ENCODE data around the gene C1QTNF7. TPM values are rescaled to one million over a fixed set of nuclear protein-coding genes. Genes with fewer than 3 reads are reported as not detected.

Gene C1QTNF7
- polyA plus RNA-seq, 1 of the 3 experiments (the other 2 are of a cell fraction), result not detected

DNA sequence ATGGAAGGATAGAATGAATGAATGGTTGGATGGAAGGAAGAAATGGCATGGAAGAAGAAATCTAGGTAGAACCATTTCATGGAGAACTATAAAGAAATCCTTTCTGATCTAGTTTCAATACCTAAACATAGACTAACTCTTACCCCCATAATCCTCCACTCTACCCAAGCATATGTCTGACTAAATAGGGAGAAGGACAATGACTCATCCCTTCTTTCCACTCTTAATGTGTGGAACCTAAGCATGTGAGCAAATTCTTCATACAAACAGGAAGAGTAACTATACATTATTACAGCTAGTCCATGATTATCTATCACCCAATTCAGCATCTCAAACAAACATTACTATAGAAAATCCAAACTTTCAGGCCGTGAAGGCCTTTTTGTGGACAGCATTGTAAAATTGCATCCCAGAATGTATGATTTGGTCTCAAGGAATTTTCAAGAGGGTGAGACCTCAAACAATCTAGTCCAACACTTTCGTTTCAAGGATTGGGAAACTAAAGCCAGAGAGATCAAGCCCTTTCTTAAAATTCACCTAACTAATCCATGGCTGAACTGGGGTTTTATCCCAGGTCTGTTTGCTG lies 11.2 kb downstream of the C1QTNF7 start:
- Histone ChIP-seq H3K9me2 (no peaks in the 10 kb centered on the region), H3K27ac (ENCODE audit: low read depth in 2 of 2, low read length in 1 of 2) (no peak overlapping the region), H4K20me1 (ENCODE audit: insufficient read depth) (no peaks in the 10 kb centered on the region), H3K27me3 (ENCODE audit: insufficient read depth) (no peaks in the 10 kb centered on the region), H3K9me3 (no peaks in the 10 kb centered on the region), H3K4me3 (ENCODE audit: low read depth in 2 of 2, low read length in 1 of 2) (no peak overlapping the region), H3K36me3 (replicated peaks in 1 of 2; ENCODE audit: control insufficient read depth in 1 of 2, insufficient read depth in 2 of 2, low read length in 1 of 2) (no peaks in the 10 kb centered on the region), H2AFZ (ENCODE audit: low read depth) (no peak overlapping the region), H3K4me2 (no peak overlapping the region), H3K9ac (no peak overlapping the region), H3K79me2 (ENCODE audit: insufficient read depth) (no peaks in the 10 kb centered on the region), H3F3A (replicated peaks; ENCODE audit: insufficient read depth) (no peaks in the 10 kb centered on the region), H3K4me1 (ENCODE audit: control insufficient read depth in 1 of 2, insufficient read depth in 2 of 2, low read depth in 1 of 2, low read length in 1 of 2) (peaks cover 8 to 19% of the 10 kb centered on the region in 2 experiments; a peak in 3 of 4 replicates)
- 59% methylated on average over 2 of the region's 2 CpGs for WGBS (ENCODE audit: low lambda C conversion rate)
- DNase-seq, result no peak
- TF ChIP-seq, protein P1, sequence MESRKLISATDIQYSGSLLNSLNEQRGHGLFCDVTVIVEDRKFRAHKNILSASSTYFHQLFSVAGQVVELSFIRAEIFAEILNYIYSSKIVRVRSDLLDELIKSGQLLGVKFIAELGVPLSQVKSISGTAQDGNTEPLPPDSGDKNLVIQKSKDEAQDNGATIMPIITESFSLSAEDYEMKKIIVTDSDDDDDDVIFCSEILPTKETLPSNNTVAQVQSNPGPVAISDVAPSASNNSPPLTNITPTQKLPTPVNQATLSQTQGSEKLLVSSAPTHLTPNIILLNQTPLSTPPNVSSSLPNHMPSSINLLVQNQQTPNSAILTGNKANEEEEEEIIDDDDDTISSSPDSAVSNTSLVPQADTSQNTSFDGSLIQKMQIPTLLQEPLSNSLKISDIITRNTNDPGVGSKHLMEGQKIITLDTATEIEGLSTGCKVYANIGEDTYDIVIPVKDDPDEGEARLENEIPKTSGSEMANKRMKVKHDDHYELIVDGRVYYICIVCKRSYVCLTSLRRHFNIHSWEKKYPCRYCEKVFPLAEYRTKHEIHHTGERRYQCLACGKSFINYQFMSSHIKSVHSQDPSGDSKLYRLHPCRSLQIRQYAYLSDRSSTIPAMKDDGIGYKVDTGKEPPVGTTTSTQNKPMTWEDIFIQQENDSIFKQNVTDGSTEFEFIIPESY (IDR thresholded peaks at IDR 0.05; ENCODE audit: borderline replicate concordance, low read depth), result no peak
- TF ChIP-seq, protein P2, sequence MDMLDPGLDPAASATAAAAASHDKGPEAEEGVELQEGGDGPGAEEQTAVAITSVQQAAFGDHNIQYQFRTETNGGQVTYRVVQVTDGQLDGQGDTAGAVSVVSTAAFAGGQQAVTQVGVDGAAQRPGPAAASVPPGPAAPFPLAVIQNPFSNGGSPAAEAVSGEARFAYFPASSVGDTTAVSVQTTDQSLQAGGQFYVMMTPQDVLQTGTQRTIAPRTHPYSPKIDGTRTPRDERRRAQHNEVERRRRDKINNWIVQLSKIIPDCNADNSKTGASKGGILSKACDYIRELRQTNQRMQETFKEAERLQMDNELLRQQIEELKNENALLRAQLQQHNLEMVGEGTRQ (IDR thresholded peaks at IDR 0.05; ENCODE audit: borderline replicate concordance, low read depth, low read length), result no peak
- TF ChIP-seq MEF2A (IDR thresholded peaks at IDR 0.05; ENCODE audit: borderline replicate concordance, low read depth), result no peak
- TF ChIP-seq FOSL2 (IDR thresholded peaks at IDR 0.05; ENCODE audit: borderline replicate concordance, low read depth), result peak; percentile 15; the same call in 1 of the 2 replicates
- CTCF ChIA-PET, result no interaction called here
- POLR2A ChIA-PET, result no interaction called here

DNA sequence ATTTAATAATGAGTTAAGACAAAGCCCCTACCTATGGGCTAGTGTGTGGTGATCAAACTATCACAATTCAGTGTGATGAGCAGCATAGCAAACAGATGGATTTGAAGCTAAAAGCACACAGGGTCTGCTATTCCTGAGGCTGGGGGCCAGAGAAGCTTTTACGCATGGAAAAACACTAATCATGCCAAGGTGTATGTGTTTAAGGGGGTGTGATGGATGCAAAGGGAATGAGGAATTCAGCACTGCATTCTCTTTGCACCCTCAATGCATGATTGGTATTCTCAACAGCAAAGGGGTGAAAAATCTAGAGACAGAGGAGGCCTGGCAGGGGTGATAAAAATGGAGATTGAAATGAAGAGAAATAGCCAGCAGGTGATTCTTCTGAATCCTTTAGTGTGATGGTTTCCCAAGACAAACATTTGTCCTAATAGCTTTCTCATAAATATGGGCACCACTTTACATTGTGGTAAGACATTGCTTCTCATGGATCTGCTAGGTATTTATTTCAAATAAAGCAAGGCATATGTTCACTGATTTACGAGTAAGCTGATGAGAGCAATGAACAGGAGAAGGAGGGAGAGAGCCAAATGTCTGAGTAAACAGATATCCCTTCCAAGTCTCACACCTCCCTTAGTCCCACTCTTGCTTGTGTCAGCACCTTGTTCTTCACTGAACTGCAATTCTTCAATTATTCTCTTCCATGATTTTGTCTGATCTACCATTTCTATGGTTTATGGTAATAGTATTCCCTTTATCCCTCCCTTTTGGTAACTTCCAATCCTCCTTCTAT lies 15.7 kb downstream of the C1QTNF7 start:
- no peaks in the 10 kb centered on the region for H3K36me3 ChIP-seq (replicated peaks in 1 of 2; ENCODE audit: control insufficient read depth in 1 of 2, insufficient read depth in 2 of 2, low read length in 1 of 2)
- no peak for DNase-seq
- no peaks in the 10 kb centered on the region for H3K9me3 ChIP-seq
- no peak overlapping the region for H3K9ac ChIP-seq
- WGBS (ENCODE audit: low lambda C conversion rate), result 65% methylated on average over 2 of the region's 2 CpGs
- H4K20me1 ChIP-seq (ENCODE audit: insufficient read depth), result no peaks in the 10 kb centered on the region
- H3K4me3 ChIP-seq (ENCODE audit: low read depth in 2 of 2, low read length in 1 of 2), result no peak overlapping the region
- CTCF ChIA-PET, result interaction anchor here (1.0 to 1.6 kb wide), 3 partner anchors 14 to 212 kb away, joined by 3 to 8 read pairs (median 4); partner anchors contain the start of gene C1QTNF7
- H3K4me1 ChIP-seq (ENCODE audit: control insufficient read depth in 1 of 2, insufficient read depth in 2 of 2, low read depth in 1 of 2, low read length in 1 of 2), result no peaks in the 10 kb centered on the region
- no peak overlapping the region for H3K4me2 ChIP-seq
- POLR2A ChIA-PET, result no interaction called here
- H3K27ac ChIP-seq (ENCODE audit: low read depth in 2 of 2, low read length in 1 of 2), result no peak overlapping the region
- TF ChIP-seq EP300 (IDR thresholded peaks at IDR 0.05; ENCODE audit: borderline replicate concordance in 1 of 2, low read depth in 1 of 2, low read length in 1 of 2) (no peak), GATA2 (CRISPR knock-in tag; IDR thresholded peaks at IDR 0.05) (no peak)
- no peaks in the 10 kb centered on the region for H3K9me2 ChIP-seq
- H2AFZ ChIP-seq (ENCODE audit: low read depth), result no peak overlapping the region
- H3K79me2 ChIP-seq (ENCODE audit: insufficient read depth), result no peaks in the 10 kb centered on the region
- H3K27me3 ChIP-seq (ENCODE audit: insufficient read depth), result no peaks in the 10 kb centered on the region
- H3F3A ChIP-seq (replicated peaks; ENCODE audit: insufficient read depth), result no peaks in the 10 kb centered on the region

Measured in SK-N-SH (cell line).